HG03442 (cell line): ENCODE results near the gene CTXND1.

Experiments used
- ATAC-seq: cut with Tn5 transposase; IDR thresholded peaks from one replicate; pipeline ENCODE4 v1.9.1; 2021; ENCODE audit warnings: mild to moderate bottlenecking, moderate library complexity; ENCODE audit not compliant: unreplicated experiment

CTXND1 gene

GRCh38 chr15:80183886-80184285, 68.1 kb downstream of the CTXND1 start:
- ATAC-seq = no peak

- no peak for ATAC-seq
These were observed 68.7 kb downstream of the CTXND1 start for GRCh38 chr15:80183306-80183705.

- ATAC-seq = no peak
These were observed 69.3 kb downstream of the CTXND1 start for GRCh38 chr15:80182611-80183261.

GRCh38 chr15:80180986-80181385, 71.0 kb downstream of the CTXND1 start:
- ATAC-seq = no peak

- no peak for ATAC-seq
These were observed 71.5 kb downstream of the CTXND1 start for GRCh38 chr15:80180468-80180867.

- no peak for ATAC-seq
These were observed 72.1 kb downstream of the CTXND1 start for GRCh38 chr15:80179935-80180334.

GRCh38 chr15:80179025-80179759, 72.8 kb downstream of the CTXND1 start:
- no peak for ATAC-seq

GRCh38 chr15:80177156-80177555, 74.9 kb downstream of the CTXND1 start:
- ATAC-seq = no peak

GRCh38 chr15:80176443-80176842, 75.6 kb downstream of the CTXND1 start:
- ATAC-seq = no peak

- no peak for ATAC-seq
These were observed 76.6 kb downstream of the CTXND1 start for GRCh38 chr15:80175436-80175835.

- ATAC-seq = no peak
These were observed 77.8 kb downstream of the CTXND1 start for GRCh38 chr15:80174017-80174746.

GRCh38 chr15:80173022-80173759, 78.8 kb downstream of the CTXND1 start:
- ATAC-seq = peak; percentile 55

- ATAC-seq = no peak
These were observed 79.6 kb downstream of the CTXND1 start for GRCh38 chr15:80172401-80172800.

GRCh38 chr15:80171787-80172186, 80.2 kb downstream of the CTXND1 start:
- ATAC-seq = no peak

GRCh38 chr15:80170596-80170995, 81.4 kb downstream of the CTXND1 start:
- ATAC-seq = no peak

- ATAC-seq = no peak
These were observed 82.2 kb downstream of the CTXND1 start for GRCh38 chr15:80169768-80170357.

GRCh38 chr15:80168421-80168820, 83.6 kb downstream of the CTXND1 start:
- ATAC-seq = no peak

GRCh38 chr15:80167936-80168335, 84.1 kb downstream of the CTXND1 start:
- no peak for ATAC-seq

- no peak for ATAC-seq
These were observed 88.1 kb downstream of the CTXND1 start for GRCh38 chr15:80163897-80164296.

GRCh38 chr15:80163217-80163616, 88.8 kb downstream of the CTXND1 start:
- ATAC-seq = no peak

- ATAC-seq = no peak
These were observed 89.9 kb downstream of the CTXND1 start for GRCh38 chr15:80162059-80162554.
